Hepatocyte (in vitro differentiated cells): Measurements from ENCODE around the gene TNFRSF1B.

Experiments used
- EZH2 ChIP-seq: fragments of 200-600 bp; sonication (generic); IDR thresholded peaks from 2 replicates; pipeline ENCODE4 v1.6.1; 2016; ENCODE audit warnings: antibody characterized with exemption, mild to moderate bottlenecking, borderline replicate concordance
- EZH2phosphoT487 ChIP-seq: fragments of 200-600 bp; sonication (generic); IDR thresholded peaks from one replicate; pipeline ENCODE4 v1.6.1; 2018; ENCODE audit warnings: antibody characterized with exemption, mild to moderate bottlenecking, low read depth, moderate library complexity; ENCODE audit not compliant: unreplicated experiment, severe bottlenecking
- TF ChIP-seq, protein P1 (sequence below): fragments of 200-600 bp; sonication (generic); IDR thresholded peaks from 2 replicates; pipeline ENCODE4 v1.5.1; 2016; ENCODE audit warnings: antibody characterized with exemption, mild to moderate bottlenecking; ENCODE audit not compliant: poor library complexity

DNA sequence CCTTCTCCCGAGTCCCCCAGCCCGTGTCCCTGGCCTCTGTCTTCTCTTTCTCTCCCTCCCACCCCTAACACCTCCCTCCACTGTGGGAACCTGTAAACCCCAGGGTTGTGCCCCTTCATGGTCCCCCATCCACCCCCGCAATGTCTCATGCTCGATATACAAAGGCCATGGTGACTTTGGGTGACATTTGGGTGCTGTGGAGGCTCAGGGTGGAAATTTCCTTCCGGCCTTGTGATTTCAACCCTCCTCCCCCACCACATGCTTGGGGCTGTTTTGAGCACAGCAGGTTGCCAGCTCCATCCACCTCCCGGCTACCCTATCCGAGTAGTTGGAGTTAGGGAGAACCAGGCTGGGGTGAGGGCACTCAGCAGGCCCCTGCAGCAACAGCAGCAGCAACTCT lies 37.3 kb downstream of the TNFRSF1B start:
- TF ChIP-seq, protein P1, sequence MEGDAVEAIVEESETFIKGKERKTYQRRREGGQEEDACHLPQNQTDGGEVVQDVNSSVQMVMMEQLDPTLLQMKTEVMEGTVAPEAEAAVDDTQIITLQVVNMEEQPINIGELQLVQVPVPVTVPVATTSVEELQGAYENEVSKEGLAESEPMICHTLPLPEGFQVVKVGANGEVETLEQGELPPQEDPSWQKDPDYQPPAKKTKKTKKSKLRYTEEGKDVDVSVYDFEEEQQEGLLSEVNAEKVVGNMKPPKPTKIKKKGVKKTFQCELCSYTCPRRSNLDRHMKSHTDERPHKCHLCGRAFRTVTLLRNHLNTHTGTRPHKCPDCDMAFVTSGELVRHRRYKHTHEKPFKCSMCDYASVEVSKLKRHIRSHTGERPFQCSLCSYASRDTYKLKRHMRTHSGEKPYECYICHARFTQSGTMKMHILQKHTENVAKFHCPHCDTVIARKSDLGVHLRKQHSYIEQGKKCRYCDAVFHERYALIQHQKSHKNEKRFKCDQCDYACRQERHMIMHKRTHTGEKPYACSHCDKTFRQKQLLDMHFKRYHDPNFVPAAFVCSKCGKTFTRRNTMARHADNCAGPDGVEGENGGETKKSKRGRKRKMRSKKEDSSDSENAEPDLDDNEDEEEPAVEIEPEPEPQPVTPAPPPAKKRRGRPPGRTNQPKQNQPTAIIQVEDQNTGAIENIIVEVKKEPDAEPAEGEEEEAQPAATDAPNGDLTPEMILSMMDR = no peak
- TF ChIP-seq EZH2 = no peak
- TF ChIP-seq EZH2phosphoT487 = no peak
